ENCODE data around the gene BLOC1S6.

DNA sequence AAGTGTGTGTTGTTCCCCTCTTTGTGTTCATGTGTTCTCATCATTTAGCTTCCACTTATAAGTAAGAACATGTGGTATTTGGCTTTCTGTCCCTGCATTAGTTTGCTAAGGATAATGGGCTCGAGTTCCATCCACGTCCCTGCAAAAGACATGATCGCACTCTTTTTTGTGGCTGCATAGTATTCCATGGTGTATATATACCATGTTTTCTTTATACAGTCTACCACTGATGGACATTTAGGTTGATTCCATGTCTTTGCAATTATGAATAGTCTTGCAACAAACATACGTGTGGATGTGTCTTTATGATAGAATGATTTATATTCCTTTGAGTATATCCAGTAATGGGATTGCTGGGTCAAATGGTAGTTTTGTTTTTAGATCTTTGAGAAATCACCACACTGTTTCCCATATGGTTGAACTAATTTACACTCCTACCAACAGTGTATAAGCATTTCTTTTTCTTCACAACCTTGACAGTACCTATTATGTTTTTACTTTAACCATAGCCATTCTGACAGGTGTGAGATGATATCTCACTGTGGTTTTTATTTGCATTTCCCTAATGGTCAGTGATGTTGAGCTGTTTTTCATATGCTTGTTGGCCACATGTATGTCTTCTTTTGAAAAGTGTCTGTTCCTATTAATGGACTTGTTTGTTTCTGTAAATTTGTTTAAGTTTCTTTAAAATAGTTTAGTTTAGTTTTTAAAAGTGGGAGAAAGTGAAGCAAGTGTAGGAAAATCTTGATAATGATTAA lies 42.7 kb upstream of the BLOC1S6 start:
- TF ChIP-seq, protein P1, sequence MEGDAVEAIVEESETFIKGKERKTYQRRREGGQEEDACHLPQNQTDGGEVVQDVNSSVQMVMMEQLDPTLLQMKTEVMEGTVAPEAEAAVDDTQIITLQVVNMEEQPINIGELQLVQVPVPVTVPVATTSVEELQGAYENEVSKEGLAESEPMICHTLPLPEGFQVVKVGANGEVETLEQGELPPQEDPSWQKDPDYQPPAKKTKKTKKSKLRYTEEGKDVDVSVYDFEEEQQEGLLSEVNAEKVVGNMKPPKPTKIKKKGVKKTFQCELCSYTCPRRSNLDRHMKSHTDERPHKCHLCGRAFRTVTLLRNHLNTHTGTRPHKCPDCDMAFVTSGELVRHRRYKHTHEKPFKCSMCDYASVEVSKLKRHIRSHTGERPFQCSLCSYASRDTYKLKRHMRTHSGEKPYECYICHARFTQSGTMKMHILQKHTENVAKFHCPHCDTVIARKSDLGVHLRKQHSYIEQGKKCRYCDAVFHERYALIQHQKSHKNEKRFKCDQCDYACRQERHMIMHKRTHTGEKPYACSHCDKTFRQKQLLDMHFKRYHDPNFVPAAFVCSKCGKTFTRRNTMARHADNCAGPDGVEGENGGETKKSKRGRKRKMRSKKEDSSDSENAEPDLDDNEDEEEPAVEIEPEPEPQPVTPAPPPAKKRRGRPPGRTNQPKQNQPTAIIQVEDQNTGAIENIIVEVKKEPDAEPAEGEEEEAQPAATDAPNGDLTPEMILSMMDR (IDR thresholded peaks at IDR 0.05), result no peak
- TF ChIP-seq, protein P2, sequence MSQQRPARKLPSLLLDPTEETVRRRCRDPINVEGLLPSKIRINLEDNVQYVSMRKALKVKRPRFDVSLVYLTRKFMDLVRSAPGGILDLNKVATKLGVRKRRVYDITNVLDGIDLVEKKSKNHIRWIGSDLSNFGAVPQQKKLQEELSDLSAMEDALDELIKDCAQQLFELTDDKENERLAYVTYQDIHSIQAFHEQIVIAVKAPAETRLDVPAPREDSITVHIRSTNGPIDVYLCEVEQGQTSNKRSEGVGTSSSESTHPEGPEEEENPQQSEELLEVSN (IDR thresholded peaks at IDR 0.05; ENCODE audit: borderline replicate concordance, low read depth), result no peak
- TF ChIP-seq ZSCAN20 (CRISPR knock-in tag; IDR thresholded peaks at IDR 0.05) (no peak), MAFK (IDR thresholded peaks at IDR 0.05; ENCODE audit: partially characterized antibody) (no peak), POLR2A (IDR thresholded peaks at IDR 0.05; ENCODE audit: low read length) (no peak), MYC (IDR thresholded peaks at IDR 0.05; ENCODE audit: borderline replicate concordance, low read length) (no peak)
- TF ChIP-seq, protein P3, sequence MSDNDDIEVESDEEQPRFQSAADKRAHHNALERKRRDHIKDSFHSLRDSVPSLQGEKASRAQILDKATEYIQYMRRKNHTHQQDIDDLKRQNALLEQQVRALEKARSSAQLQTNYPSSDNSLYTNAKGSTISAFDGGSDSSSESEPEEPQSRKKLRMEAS (IDR thresholded peaks at IDR 0.05), result no peak
- TF ChIP-seq, protein P4, sequence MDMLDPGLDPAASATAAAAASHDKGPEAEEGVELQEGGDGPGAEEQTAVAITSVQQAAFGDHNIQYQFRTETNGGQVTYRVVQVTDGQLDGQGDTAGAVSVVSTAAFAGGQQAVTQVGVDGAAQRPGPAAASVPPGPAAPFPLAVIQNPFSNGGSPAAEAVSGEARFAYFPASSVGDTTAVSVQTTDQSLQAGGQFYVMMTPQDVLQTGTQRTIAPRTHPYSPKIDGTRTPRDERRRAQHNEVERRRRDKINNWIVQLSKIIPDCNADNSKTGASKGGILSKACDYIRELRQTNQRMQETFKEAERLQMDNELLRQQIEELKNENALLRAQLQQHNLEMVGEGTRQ (IDR thresholded peaks at IDR 0.05), result no peak
- TF ChIP-seq, protein P5, sequence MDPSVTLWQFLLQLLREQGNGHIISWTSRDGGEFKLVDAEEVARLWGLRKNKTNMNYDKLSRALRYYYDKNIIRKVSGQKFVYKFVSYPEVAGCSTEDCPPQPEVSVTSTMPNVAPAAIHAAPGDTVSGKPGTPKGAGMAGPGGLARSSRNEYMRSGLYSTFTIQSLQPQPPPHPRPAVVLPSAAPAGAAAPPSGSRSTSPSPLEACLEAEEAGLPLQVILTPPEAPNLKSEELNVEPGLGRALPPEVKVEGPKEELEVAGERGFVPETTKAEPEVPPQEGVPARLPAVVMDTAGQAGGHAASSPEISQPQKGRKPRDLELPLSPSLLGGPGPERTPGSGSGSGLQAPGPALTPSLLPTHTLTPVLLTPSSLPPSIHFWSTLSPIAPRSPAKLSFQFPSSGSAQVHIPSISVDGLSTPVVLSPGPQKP (IDR thresholded peaks at IDR 0.05; ENCODE audit: low read depth, low read length), result no peak

All from A549 (cell line).